ENCODE data around the gene SPIRE1.
A peak's percentile ranks its signal among the peaks of the same experiment; 100 is the strongest.

Gene SPIRE1

DNA sequence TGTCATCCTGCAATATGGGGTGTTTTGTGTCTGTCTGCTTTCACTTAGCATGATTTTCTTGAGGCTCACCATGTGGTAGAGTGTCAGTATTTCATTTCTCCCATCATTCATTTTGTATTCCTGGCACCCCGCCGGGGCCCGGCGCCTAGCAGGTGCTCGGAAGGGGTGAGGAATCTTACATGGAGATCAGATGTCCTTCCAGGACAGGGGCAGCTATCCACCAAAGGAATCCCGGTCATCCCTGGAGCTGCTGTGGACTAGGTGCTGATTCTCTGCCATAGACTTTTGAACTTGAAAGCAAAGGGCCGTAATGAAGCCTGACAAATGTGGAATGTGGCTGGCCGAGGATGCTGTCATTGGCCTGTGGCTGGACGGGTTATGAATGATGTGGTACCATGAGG is 247.8 kb downstream of the SPIRE1 start:
- no peak for TF ChIP-seq Cebpa-rat (IDR thresholded peaks at IDR 0.05)
- no peak overlapping the region for H3K27ac ChIP-seq
- H4K20me1 ChIP-seq: 0 out of 2 replicates have a peak, but pooled peaks cover 7% of the 10 kb centered on the region
- H3K9me3 ChIP-seq: no peaks in the 10 kb centered on the region
- peak overlapping the region; percentile 87 for H3K4me2 ChIP-seq
- H3K36me3 ChIP-seq: peaks cover 23% of the 10 kb centered on the region
- no peak overlapping the region for H3K9ac ChIP-seq
- peaks cover 66% of the 10 kb centered on the region for H3K4me1 ChIP-seq
- H3K4me3 ChIP-seq: no peak overlapping the region
- H3K27me3 ChIP-seq: no peaks in the 10 kb centered on the region

DNA sequence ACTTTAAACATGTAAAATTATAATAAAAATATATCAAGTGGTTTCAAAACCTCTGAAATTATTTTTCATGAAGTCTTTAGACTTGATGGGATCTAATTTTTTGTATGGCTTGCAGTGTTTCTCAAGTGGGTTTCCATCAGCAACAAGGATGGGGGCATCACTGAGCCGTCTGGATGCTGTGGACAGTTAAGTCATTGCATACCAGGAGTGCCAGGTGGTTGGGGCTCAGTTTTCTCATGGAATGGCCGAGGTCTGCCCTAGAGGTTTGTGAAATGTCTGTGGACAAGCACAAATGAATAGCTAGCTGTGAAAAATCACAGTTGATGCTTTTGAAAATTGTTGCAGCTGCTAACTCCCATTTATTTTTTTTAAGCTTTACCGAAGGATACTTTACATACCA is 248.4 kb downstream of the SPIRE1 start:
- H3K4me1 ChIP-seq: peaks cover 60% of the 10 kb centered on the region
- no peaks in the 10 kb centered on the region for H3K9me3 ChIP-seq
- 0 out of 2 replicates have a peak, but pooled peaks cover 7% of the 10 kb centered on the region for H4K20me1 ChIP-seq
- H3K27me3 ChIP-seq: no peaks in the 10 kb centered on the region
- H3K27ac ChIP-seq: no peak overlapping the region
- peak overlapping the region; percentile 87 for H3K4me2 ChIP-seq
- H3K4me3 ChIP-seq: peak overlapping the region; percentile 73; the same call in 1 of the 2 replicates
- no peak for TF ChIP-seq Cebpa-rat (IDR thresholded peaks at IDR 0.05)
- H3K36me3 ChIP-seq: peaks cover 23% of the 10 kb centered on the region
- H3K9ac ChIP-seq: no peak overlapping the region

DNA sequence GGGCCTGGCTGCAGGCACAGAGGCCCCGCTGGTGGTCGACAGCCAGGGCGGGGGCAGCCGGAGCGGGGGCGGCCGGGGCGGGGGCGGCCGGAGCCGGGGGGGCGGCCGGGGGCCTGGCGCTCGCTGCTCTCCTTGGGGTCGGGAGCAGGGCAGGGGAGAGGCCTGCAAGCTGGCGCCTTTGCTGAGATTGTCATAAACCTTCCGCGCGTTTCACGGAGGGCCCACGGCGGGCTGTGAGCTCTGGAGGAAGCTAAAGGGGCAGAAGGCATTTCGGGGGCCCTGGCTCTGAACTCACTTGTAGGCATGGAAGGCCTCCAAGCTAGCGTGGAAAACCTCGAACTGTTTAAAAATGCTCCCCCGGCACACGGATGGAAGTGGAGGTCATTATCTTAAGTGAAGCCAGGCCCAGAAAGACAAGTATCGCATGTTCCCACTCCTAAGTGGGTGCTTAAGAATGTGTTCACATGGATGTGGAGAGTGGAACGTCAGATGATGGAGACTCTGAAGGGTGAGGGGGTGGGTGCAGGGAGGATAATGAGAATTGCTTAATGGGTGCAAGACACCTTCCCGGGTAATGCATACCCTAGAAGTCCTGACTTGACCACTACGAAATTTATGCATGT is 249.5 kb downstream of the SPIRE1 start:
- Histone ChIP-seq H4K20me1 (0 out of 2 replicates have a peak, but pooled peaks cover 7% of the 10 kb centered on the region), H3K9ac (peak overlapping the region; percentile 93), H3K4me2 (peak overlapping the region; percentile 87), H3K27ac (peak overlapping the region; percentile 96), H3K4me3 (peak overlapping the region; percentile 73), H3K36me3 (peaks cover 13% of the 10 kb centered on the region), H3K4me1 (peaks cover 54% of the 10 kb centered on the region), H3K9me3 (no peaks in the 10 kb centered on the region), H3K27me3 (no peaks in the 10 kb centered on the region)
- no peak for TF ChIP-seq Cebpa-rat (IDR thresholded peaks at IDR 0.05)

DNA sequence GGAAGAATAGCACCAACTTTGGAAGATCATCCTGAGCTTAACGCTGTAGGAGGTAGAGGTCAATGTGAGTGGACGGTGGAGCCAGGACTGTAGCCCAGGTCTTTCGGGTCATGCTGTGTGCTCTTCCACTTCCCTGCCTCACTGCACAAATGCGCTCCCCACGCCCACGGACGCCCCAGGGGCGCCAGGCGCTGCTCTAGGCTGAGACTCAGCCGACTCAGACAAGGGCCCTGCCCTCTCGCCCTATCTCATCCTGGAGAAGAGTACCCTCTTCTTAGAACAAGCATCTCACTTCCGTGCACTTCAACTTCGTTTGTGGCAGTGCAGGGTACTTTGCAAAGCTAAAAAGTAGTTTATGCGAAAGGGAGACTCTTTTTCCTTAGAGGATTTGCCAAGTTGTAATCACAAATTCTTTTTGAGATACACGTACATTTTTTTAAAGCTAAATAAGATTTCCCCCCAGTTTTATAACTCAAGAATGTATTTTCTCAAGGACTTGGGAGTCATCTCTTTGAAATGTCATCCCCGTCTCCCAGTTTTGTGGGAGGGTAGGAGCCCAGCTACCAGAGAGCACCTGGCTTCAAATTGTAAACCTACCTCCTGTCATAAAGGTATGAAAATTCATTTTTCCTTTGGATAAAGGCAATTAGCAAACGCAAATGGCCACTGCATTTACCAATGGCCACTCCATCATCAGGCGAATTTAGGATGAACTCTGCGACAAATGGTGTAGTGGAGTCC is 251.4 kb downstream of the SPIRE1 start:
- H3K4me3 ChIP-seq: no peak overlapping the region
- 0 out of 2 replicates have a peak, but pooled peaks cover 7% of the 10 kb centered on the region for H4K20me1 ChIP-seq
- no peak for TF ChIP-seq Cebpa-rat (IDR thresholded peaks at IDR 0.05)
- H3K9me3 ChIP-seq: no peaks in the 10 kb centered on the region
- peak overlapping the region; percentile 87 for H3K4me2 ChIP-seq
- H3K4me1 ChIP-seq: peaks cover 57% of the 10 kb centered on the region
- no peaks in the 10 kb centered on the region for H3K27me3 ChIP-seq
- no peak overlapping the region for H3K9ac ChIP-seq
- H3K36me3 ChIP-seq: 0 out of 2 replicates have a peak, but pooled peaks cover 4% of the 10 kb centered on the region
- no peak overlapping the region for H3K27ac ChIP-seq

DNA sequence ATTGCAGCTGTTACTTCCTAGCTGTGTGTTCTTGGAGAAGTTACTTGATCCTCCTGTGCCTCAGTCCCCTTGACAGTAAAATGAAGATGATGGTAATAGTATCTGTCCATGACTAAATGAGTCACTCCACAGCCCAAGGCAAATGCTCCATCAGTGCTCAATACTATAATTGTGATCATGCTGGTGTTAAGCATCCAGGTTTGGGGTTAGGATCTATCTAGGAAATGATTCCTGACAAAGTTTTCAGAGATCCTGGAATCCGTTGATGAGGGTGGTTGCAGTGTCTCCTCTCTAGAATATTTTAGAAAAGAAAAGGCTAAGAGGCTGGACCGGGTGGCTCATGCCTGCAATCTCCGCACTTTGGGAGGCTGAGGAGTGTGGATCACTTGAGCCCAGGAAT is 252.8 kb downstream of the SPIRE1 start:
- peaks cover 43% of the 10 kb centered on the region for H3K4me1 ChIP-seq
- no peak for TF ChIP-seq Cebpa-rat (IDR thresholded peaks at IDR 0.05)
- no peak overlapping the region for H3K4me3 ChIP-seq
- 0 out of 2 replicates have a peak, but pooled peaks cover 1% of the 10 kb centered on the region for H3K36me3 ChIP-seq
- H3K9ac ChIP-seq: no peak overlapping the region
- no peaks in the 10 kb centered on the region for H3K9me3 ChIP-seq
- 0 out of 2 replicates have a peak, but pooled peaks cover 5% of the 10 kb centered on the region for H4K20me1 ChIP-seq
- H3K27me3 ChIP-seq: no peaks in the 10 kb centered on the region
- no peak overlapping the region for H3K27ac ChIP-seq
- H3K4me2 ChIP-seq: no peak overlapping the region

DNA sequence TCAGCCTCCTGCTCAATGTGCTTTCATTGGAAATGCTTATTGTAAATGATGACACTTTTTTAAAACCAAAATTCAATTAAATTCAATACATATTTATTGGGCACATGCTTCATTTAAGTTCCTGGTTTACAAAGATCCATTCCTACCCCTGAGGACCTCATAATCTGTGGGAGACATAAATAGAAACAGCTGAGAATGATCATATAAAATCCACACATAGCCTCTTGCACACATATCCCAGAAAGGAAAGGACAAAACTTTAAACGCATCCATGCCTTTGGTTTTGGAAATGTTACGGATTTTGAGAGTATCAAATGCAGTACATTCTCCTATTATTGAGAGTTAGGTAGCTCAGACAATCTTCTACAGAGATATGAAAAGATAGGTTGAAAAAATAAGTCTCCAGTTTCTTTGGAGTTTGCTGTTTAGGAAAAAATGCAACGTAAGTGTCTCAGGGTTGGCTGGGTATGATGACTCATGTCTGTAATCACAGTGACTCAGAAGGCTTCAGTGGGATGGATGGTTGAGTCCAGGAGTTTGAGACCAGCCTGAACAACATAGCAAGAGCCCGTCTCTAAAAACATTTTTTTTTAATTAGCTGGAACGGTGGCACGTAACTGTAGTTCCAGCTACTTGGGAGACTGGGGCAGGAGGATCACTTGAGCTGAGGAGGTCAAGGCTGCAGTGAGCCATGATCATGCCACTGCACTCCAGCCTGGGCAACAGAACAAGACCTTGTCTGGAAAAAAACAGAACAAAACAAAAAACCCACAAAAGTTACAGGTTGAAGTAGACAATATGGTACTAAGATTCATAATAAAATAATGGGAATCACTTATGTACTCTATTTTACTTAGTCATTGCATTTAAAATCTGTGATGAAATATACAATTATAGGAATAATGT is 254.1 kb downstream of the SPIRE1 start:
- Histone ChIP-seq H4K20me1 (no peaks in the 10 kb centered on the region), H3K9me3 (no peaks in the 10 kb centered on the region), H3K27me3 (no peaks in the 10 kb centered on the region), H3K9ac (no peak overlapping the region), H3K4me2 (no peak overlapping the region), H3K4me3 (no peak overlapping the region), H3K27ac (no peak overlapping the region), H3K4me1 (peaks cover 40% of the 10 kb centered on the region), H3K36me3 (no peaks in the 10 kb centered on the region)
- TF ChIP-seq Cebpa-rat (IDR thresholded peaks at IDR 0.05): no peak

DNA sequence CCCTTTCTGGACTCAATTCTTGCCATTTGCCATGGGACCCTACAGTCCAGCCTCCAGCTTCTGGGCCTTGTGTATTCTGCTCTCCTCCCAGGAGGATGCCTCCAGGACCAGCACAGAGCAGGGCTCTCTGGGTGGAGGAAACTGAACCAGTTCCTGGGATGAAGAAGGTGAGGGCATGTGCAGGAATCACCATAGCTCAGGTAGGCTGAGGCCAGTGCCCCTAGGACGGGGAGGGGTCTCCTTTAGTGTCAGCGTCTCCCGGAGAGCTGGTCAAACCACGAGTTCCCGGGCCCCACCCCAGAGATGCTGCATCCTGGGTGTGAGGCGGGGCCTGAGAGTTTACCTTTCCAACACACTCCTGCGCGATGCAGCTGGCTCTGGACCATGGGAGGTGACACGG is 256.0 kb downstream of the SPIRE1 start:
- no peaks in the 10 kb centered on the region for H4K20me1 ChIP-seq
- no peak overlapping the region for H3K9ac ChIP-seq
- no peaks in the 10 kb centered on the region for H3K27me3 ChIP-seq
- H3K4me1 ChIP-seq: peaks cover 45% of the 10 kb centered on the region
- no peaks in the 10 kb centered on the region for H3K9me3 ChIP-seq
- no peaks in the 10 kb centered on the region for H3K36me3 ChIP-seq
- no peak for TF ChIP-seq Cebpa-rat (IDR thresholded peaks at IDR 0.05)
- H3K4me2 ChIP-seq: peak overlapping the region; percentile 37; the same call in 1 of the 2 replicates
- H3K4me3 ChIP-seq: no peak overlapping the region
- H3K27ac ChIP-seq: no peak overlapping the region

DNA sequence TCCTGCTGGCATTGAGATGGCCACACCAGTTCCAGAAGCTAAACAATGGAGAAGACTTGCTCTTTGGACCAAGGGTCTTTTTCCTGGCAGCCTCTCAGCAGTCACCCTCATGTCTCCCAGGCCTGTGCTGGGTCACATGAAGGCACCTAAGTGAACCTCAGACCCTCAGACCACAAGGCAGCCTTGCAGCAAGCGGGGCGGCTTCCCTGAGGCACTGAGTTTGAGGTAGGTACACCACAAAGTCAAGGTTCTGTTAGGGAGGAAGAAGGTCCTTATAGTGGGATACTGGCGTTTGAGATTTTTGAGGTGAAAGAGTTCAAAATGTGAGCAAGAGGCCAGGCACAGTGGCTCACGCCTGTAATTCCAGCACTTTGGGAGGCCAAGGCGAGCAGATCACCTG is 258.7 kb downstream of the SPIRE1 start:
- no peaks in the 10 kb centered on the region for H4K20me1 ChIP-seq
- no peaks in the 10 kb centered on the region for H3K9me3 ChIP-seq
- no peak overlapping the region for H3K4me3 ChIP-seq
- no peaks in the 10 kb centered on the region for H3K36me3 ChIP-seq
- H3K27ac ChIP-seq: 0 out of 2 replicates have a peak overlapping the region, but pooled peaks have one; percentile 4
- H3K9ac ChIP-seq: no peak overlapping the region
- TF ChIP-seq Cebpa-rat (IDR thresholded peaks at IDR 0.05): no peak
- H3K4me1 ChIP-seq: peaks cover 38% of the 10 kb centered on the region
- H3K4me2 ChIP-seq: peak overlapping the region; percentile 76
- no peaks in the 10 kb centered on the region for H3K27me3 ChIP-seq

DNA sequence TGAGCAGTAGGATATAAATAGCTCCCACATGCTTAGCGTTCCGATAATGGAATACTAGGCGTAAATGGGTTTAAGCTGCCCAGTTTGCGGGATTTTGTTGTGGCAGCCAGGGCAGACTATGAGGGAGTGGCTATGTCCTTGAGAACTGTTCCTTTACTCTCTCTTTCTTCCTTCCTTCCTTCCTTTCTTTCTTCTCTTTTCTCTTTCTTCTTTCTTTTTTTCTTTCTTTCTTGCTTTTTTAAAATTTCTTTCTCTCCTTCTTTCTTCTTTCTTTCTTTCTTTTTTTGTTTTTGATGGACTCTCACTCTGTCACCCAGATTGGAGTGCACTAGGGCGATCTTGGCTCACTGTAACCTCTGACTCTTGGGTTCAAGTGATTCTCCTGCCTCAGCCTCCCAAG is 259.3 kb downstream of the SPIRE1 start:
- Histone ChIP-seq H3K4me3 (no peak overlapping the region), H3K9me3 (no peaks in the 10 kb centered on the region), H3K4me1 (peaks cover 38% of the 10 kb centered on the region), H4K20me1 (no peaks in the 10 kb centered on the region), H3K36me3 (no peaks in the 10 kb centered on the region), H3K27me3 (no peaks in the 10 kb centered on the region), H3K27ac (0 out of 2 replicates have a peak overlapping the region, but pooled peaks have one; percentile 4), H3K9ac (no peak overlapping the region; the same call in 1 of the 2 replicates), H3K4me2 (peak overlapping the region; percentile 76)
- TF ChIP-seq Cebpa-rat (IDR thresholded peaks at IDR 0.05): no peak

All from BLaER1 (cell line).